Activated naive CD4-positive, alpha-beta T cell treated with anti-CD3 and anti-CD28 coated beads for 36 hours (primary cell): ENCODE results near the gene DNM1L. TPM values are rescaled to one million over a fixed set of nuclear protein-coding genes. Genes with fewer than 3 reads are reported as not detected.

ENCODE experiments used
- CTCF ChIA-PET: fragments of 350-600 bp; sonication (Branson Sonifier 250); formaldehyde crosslinking; loops from one replicate; lab custom pipeline; 2021; ENCODE audit warnings: antibody characterized with exemption; lab: Charles Lee
- DNase-seq: peaks from one replicate; pipeline ENCODE4 v3.0.0-alpha.2; 2020
- H3K27ac Mint-ChIP-seq: one replicate; pipeline ENCODE4 v1.8.0; 2021; ENCODE audit warnings: mild to moderate bottlenecking, mixed read lengths
- H3K27me3 Mint-ChIP-seq: one replicate; pipeline ENCODE4 v1.8.0; 2021; ENCODE audit warnings: low read depth, mixed read lengths
- H3K36me3 Mint-ChIP-seq: one replicate; pipeline ENCODE4 v1.8.0; 2021; ENCODE audit warnings: low read depth, mixed read lengths
- H3K4me1 Mint-ChIP-seq: one replicate; pipeline ENCODE4 v1.8.0; 2021; ENCODE audit warnings: low read depth, mixed read lengths
- H3K4me3 Mint-ChIP-seq: one replicate; pipeline ENCODE4 v1.8.0; 2021; ENCODE audit warnings: mild to moderate bottlenecking, moderate library complexity, mixed read lengths
- H3K9me3 Mint-ChIP-seq: one replicate; pipeline ENCODE4 v1.8.0; 2021; ENCODE audit warnings: mixed read lengths
- intact Hi-C: fragments of 100-400 bp; cut with micrococcal nuclease; formaldehyde crosslinking; loops from one replicate; pipeline ENCODE4 v1.15.1; 2023
- total RNA-seq, 2 experiments: library from RNA; stranded (reverse); gene quantifications; one replicate each; pipeline ENCODE4 v1.2.3, GENCODE V29; 2021

The DNM1L gene
- total RNA-seq, 2 experiments from 2014 or later = 54.4 to 61.5 TPM

DNA sequence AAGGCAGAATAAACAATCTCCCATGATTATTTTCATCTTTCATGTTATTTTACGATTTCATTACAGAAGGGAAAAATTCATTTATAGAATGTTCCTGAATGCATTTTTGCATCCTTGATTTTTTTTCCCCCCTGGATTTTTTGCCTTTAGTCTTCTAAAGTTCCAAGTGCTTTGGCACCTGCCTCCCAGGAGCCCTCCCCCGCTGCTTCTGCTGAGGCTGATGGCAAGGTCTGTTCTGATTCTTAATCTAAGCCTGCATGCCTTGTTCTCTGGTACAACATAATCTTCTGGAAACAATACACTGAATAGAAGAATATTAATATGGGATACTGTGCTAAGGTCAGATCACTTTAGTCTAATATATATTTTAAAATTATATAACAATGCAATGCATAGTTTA lies 58.6 kb downstream of the DNM1L start:
- no peak overlapping the region for H3K27ac Mint-ChIP-seq

GRCh38 chr12:32739279-32739678 lies 60.2 kb downstream of the DNM1L start:
- Mint-ChIP-seq H3K9me3 (no peaks in the 10 kb centered on the region), H3K36me3 (peaks cover 27% of the 10 kb centered on the region), H3K4me3 (no peak overlapping the region), H3K4me1 (peaks cover 8% of the 10 kb centered on the region), H3K27me3 (no peaks in the 10 kb centered on the region), H3K27ac (no peak overlapping the region)
- DNase-seq = no peak
- CTCF ChIA-PET = no interaction called here
- intact Hi-C loops = no loop called here

More for the DNA sequence above, 58.6 kb downstream of the DNM1L start:
- Mint-ChIP-seq H3K4me3 (no peak overlapping the region), H3K4me1 (peaks cover 2% of the 10 kb centered on the region), H3K9me3 (no peaks in the 10 kb centered on the region), H3K27me3 (no peaks in the 10 kb centered on the region), H3K36me3 (peaks cover 22% of the 10 kb centered on the region)
- intact Hi-C loops = no loop called here
- CTCF ChIA-PET = no interaction called here
- no peak for DNase-seq

DNA sequence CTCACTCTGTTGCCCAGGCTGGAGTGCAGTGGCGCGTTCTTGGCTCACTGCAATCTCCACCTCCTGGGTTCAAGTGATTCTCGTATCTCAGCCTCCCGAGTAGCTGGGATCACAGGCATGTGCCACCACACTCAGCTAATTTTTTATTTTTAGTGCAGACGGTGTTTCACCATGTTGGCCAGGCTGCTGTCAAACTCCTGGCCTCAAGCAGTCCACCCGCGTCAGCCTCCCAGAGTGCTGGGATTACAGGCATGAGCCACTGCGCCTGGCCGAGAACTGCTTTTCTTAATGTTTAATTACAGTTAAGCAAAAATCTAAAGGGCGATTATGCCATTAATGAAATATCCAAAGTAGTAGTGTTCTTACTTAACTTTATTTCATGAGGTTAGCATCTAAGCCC lies 63.0 kb downstream of the DNM1L start:
- intact Hi-C loops = no loop called here
- no peaks in the 10 kb centered on the region for H3K9me3 Mint-ChIP-seq
- peaks cover 24% of the 10 kb centered on the region for H3K36me3 Mint-ChIP-seq
- H3K4me1 Mint-ChIP-seq = peaks cover 15% of the 10 kb centered on the region
- no peak for DNase-seq
- no peak overlapping the region for H3K27ac Mint-ChIP-seq
- no peaks in the 10 kb centered on the region for H3K27me3 Mint-ChIP-seq
- CTCF ChIA-PET = interaction anchor here (2.3 kb wide), 1 partner anchor 13 kb away, joined by 8 read pairs; the partner anchor contains the start of gene YARS2
- H3K4me3 Mint-ChIP-seq = no peak overlapping the region

DNA sequence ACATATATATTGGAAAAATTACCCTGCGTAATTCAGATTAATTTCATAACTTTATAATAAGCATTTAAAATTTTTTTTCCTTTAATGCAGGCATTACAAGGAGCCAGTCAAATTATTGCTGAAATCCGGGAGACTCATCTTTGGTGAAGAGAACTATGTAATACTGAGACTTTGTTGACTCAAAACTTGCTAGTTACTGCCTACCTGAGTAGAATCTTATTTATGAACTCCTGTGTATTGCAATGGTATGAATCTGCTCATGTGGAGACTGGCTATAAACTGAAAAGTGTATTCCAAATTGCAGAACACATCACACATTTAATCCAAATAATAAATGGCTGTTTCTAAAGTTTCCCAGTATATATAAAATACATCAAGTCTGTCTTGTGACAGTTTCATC lies 64.2 kb downstream of the DNM1L start:
- Mint-ChIP-seq H3K4me3 (no peak overlapping the region), H3K27me3 (no peaks in the 10 kb centered on the region), H3K4me1 (peaks cover 15% of the 10 kb centered on the region), H3K9me3 (no peaks in the 10 kb centered on the region), H3K27ac (no peak overlapping the region), H3K36me3 (peaks cover 26% of the 10 kb centered on the region)
- intact Hi-C loops = no loop called here
- CTCF ChIA-PET = interaction anchor here (2.3 kb wide), 1 partner anchor 12 kb away, joined by 8 read pairs; the partner anchor contains the start of gene YARS2
- no peak for DNase-seq

DNA sequence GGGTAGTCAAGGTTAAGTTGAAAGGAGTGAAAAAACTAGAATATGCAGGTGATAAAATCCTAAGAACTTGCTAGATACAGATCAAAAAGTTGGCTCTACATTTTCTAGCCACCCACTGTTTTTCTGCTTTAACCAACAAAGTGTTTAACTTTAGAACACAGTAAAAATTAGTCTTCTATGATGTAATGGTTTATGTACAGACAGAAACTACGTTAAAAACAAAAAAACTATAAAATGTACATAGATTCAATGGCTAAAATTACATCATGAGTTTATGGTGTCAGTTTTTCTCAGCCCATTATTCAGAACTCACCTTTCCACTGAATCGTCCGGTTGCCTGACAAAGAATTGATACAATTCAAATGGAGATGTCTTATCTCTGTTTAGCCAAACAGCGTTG lies 74.5 kb downstream of the DNM1L start:
- Mint-ChIP-seq H3K27ac (peak overlapping the region; percentile 92), H3K36me3 (peaks cover 17% of the 10 kb centered on the region), H3K27me3 (no peaks in the 10 kb centered on the region), H3K4me3 (peak overlapping the region; percentile 89), H3K4me1 (peaks cover 16% of the 10 kb centered on the region), H3K9me3 (no peaks in the 10 kb centered on the region)
- no peak for DNase-seq
- intact Hi-C loops = loop anchor here (10.0 kb wide), 2 partner anchors 619 to 851 kb away; no protein-coding TSS in a partner anchor
- CTCF ChIA-PET = interaction anchor here (1.4 kb wide), 1 partner anchor 1100 kb away, joined by 6 read pairs; no protein-coding TSS in a partner anchor

- intact Hi-C loops = loop anchor here (10.0 kb wide), 2 partner anchors 619 to 851 kb away; no protein-coding TSS in a partner anchor
- CTCF ChIA-PET = interaction anchor here (0.6 to 3.6 kb wide), 9 partner anchors 11 to 1267 kb away, joined by 3 to 49 read pairs (median 6); partner anchors contain the start of gene ALG10
- Mint-ChIP-seq H3K36me3 (peaks cover 17% of the 10 kb centered on the region), H3K27me3 (no peaks in the 10 kb centered on the region), H3K27ac (peak overlapping the region; percentile 92), H3K4me3 (peak overlapping the region; percentile 89), H3K4me1 (peaks cover 16% of the 10 kb centered on the region), H3K9me3 (no peaks in the 10 kb centered on the region)
- DNase-seq = no peak
Measured at GRCh38 chr12:32754111-32754510, 75.0 kb downstream of the DNM1L start.

- intact Hi-C loops = loop anchor here (1.0 to 10.0 kb wide), 13 partner anchors 76 to 1433 kb away; partner anchors contain the start of genes ALG10, DNM1L, FGD4 and PKP2
- peak overlapping the region; percentile 89 for H3K4me3 Mint-ChIP-seq
- H3K4me1 Mint-ChIP-seq = peaks cover 16% of the 10 kb centered on the region
- no peaks in the 10 kb centered on the region for H3K9me3 Mint-ChIP-seq
- H3K27me3 Mint-ChIP-seq = no peaks in the 10 kb centered on the region
- CTCF ChIA-PET = interaction anchor here (0.6 to 3.6 kb wide), 30 partner anchors 9 to 1368 kb away, joined by 3 to 49 read pairs (median 4); partner anchors contain the start of genes ALG10 and PKP2
- H3K27ac Mint-ChIP-seq = peak overlapping the region; percentile 92
- DNase-seq = peak; percentile 77
- H3K36me3 Mint-ChIP-seq = peaks cover 14% of the 10 kb centered on the region
Measured at GRCh38 chr12:32755051-32755653, 76.1 kb downstream of the DNM1L start.

DNA sequence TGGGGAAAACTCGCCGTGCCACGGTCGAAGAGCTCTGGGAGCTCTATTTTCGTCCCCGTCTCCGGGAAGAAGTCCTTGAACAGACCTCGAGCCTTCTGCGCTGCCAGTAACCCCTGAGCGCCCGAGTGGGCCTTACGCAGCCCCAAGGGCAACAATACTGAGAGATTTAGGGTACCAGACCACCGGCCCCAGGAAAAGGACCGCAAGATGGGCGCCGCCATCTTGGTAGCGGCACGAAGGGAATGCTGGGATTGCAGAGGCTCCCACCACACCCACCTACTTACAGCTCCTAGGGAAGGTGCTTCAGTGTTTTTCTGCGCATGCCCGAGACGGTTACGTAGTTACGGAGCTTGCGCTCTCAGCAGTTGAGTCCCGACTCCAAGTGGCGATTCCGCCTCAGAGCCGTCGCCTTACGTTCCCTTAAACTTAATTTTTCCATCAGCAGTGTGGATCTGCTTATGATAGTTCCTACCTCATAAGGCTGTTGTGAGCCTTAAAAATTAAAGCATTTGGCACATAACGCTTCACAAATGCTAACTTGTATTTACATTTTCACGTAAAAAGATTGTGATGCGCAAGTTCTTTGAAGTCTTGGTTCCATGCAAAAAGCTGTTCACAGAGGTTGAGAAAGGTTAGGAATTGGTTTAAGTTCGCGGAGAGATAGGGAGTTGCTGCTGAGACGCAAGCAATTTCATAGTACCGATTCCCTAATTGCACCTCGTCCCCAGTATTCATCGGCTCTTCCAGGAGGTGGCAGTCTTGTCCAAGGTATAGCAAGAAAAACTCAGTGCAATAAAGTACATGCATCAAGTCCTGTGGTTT lies 76.8 kb downstream of the DNM1L start, which contains the start of gene YARS2:
TSS of gene YARS2 (minus strand) at position 244 of the 822 bp plus-strand sequence. CDS start at position 221, 23 bp downstream.
- H3K27ac Mint-ChIP-seq = peak within 1 kb of the TSS; percentile 92
- no peaks in the 10 kb centered on the region for H3K27me3 Mint-ChIP-seq
- H3K9me3 Mint-ChIP-seq = no peaks in the 10 kb centered on the region
- CTCF ChIA-PET = interaction anchor here (0.6 to 3.6 kb wide), 36 partner anchors 9 to 1367 kb away, joined by 3 to 49 read pairs (median 3); partner anchors contain the start of genes ALG10 and PKP2
- peaks cover 11% of the 10 kb centered on the region for H3K36me3 Mint-ChIP-seq
- peak within 1 kb of the TSS; percentile 89 for H3K4me3 Mint-ChIP-seq
- peak; percentile 95 for DNase-seq
- intact Hi-C loops = loop anchor here (1.0 to 10.0 kb wide), 15 partner anchors 77 to 1462 kb away; partner anchors contain the start of genes ALG10, DNM1L, FGD4 and PKP2
- H3K4me1 Mint-ChIP-seq = peaks cover 16% of the 10 kb centered on the region

DNA sequence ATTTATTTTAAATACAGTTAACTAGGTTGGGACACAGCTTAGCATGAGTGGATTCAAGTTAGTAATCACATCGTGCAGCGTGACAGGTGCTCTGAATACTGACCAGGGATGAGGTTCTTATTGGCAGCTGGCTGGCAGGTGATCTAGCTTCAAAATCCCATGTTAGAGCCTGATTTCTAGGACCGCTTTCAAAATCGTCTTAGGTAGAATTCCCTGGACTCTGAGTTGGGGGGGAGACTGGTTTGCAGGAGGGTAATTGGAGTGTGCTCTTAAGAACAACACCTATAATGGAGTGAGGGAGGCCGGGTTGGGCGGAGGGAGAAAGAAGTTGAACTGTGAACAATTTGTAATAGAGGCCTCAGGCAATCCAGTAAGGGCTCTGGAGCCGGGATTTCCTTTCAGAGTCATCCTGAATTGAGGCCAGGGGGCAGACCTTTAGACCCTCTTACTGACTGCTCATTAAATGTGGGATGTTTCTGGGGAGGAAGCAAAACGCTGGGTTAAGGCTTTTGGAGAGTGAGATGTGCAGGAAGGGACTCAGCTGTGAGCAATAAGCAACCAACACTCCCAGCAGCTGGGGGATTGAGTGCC lies 77.5 kb downstream of the DNM1L start:
- DNase-seq = no peak
- intact Hi-C loops = loop anchor here (1.0 to 10.0 kb wide), 7 partner anchors 141 to 1462 kb away; partner anchors contain the start of gene PKP2
- Mint-ChIP-seq H3K4me1 (peaks cover 16% of the 10 kb centered on the region), H3K27ac (peak overlapping the region; percentile 92), H3K36me3 (peaks cover 11% of the 10 kb centered on the region), H3K27me3 (no peaks in the 10 kb centered on the region), H3K9me3 (no peaks in the 10 kb centered on the region), H3K4me3 (peak overlapping the region; percentile 89)
- CTCF ChIA-PET = interaction anchor here (0.6 to 3.6 kb wide), 16 partner anchors 10 to 1276 kb away, joined by 3 to 49 read pairs (median 4); partner anchors contain the start of gene ALG10

DNA sequence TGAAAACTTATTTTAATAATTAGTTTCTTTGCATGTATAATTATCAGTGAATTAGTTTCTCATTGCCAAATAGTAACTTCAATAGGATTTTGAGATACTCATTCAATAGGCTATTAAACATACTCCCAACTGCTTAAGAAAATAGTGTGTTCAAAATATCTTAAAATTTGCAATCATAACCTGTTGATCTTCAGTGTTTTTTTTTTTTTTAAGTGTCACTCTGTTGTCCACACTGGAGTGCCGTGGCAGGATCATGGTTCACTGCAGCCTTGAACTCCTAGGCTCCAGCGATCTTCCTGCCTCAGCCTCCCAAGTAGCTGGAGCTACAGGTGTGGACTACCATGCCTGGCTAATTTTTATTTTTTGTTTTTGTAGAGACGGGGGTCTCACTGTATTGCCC lies 78.1 kb downstream of the DNM1L start:
- H3K27me3 Mint-ChIP-seq = peaks cover 2% of the 10 kb centered on the region
- H3K27ac Mint-ChIP-seq = no peak overlapping the region
- H3K36me3 Mint-ChIP-seq = peaks cover 11% of the 10 kb centered on the region
- intact Hi-C loops = loop anchor here (5.0 to 10.0 kb wide), 5 partner anchors 140 to 1435 kb away; partner anchors contain the start of gene PKP2
- no peak for DNase-seq
- no peaks in the 10 kb centered on the region for H3K9me3 Mint-ChIP-seq
- CTCF ChIA-PET = interaction anchor here (0.7 to 3.6 kb wide), 5 partner anchors 16 to 1264 kb away, joined by 3 to 49 read pairs (median 5); partner anchors contain the start of gene ALG10
- H3K4me3 Mint-ChIP-seq = no peak overlapping the region
- peaks cover 16% of the 10 kb centered on the region for H3K4me1 Mint-ChIP-seq

DNA sequence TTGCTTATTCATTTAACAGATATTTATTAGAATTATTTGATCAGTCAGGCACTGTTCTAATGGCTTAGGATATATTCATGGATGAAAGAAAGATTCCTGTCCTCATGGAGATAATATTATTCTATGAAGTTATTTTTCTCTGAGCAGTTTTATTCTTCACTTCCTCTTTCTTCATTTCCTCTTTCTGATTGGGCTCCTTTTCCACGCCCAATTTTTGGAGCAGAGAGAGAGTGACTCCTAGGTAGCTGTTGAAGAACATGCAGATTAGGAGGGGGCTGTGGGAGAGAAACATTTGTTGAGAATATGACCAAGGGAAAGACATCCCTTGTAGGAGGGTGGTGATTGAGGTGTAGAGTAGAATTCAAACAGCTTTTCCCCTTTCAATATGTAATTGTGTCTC lies 82.6 kb downstream of the DNM1L start:
- H3K27ac Mint-ChIP-seq = no peak overlapping the region
- DNase-seq = no peak
- no peaks in the 10 kb centered on the region for H3K9me3 Mint-ChIP-seq
- no peak overlapping the region for H3K4me3 Mint-ChIP-seq
- CTCF ChIA-PET = no interaction called here
- H3K4me1 Mint-ChIP-seq = no peaks in the 10 kb centered on the region
- intact Hi-C loops = no loop called here
- H3K36me3 Mint-ChIP-seq = no peaks in the 10 kb centered on the region
- peaks cover 3% of the 10 kb centered on the region for H3K27me3 Mint-ChIP-seq
